ENCODE data around the gene CRABP1.

DNA sequence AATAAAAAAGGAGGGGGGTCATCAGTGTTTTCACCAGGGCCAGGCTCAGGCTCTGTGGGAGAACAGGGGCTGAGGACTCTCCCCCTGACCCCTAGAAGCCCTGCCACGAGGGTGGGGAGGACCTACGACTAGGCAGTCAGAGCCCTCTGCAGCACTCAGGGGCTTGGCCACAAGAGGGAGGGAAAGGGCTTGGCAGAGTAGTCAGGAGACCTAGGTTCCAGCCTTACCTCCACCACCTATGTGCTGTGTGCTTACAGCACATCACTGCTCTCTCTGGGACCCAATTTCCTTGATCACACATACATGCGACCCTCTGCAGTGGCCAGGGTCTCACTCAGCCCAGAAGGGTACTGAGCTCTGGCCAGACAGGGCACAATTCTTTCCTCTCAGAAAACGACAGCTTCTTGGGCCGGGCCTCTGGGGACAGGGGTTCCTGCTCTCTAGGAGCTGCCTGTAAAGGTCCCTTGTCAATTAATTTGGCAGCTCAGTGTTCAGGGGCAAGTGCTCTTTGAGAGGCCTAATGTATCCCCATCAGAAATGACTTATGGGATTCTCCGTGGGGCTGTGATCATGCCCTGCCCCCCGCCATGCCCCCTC is 24.4 kb upstream of the CRABP1 start:
- TF ChIP-seq YY1 (IDR thresholded peaks at IDR 0.05; ENCODE audit: insufficient read depth, insufficient read length) (no peak), ZNF274 (IDR thresholded peaks at IDR 0.05; ENCODE audit: low read depth, low read length) (no peak), SUZ12 (IDR thresholded peaks at IDR 0.05; ENCODE audit: extremely low read depth, insufficient read depth, insufficient read length) (no peak)
